GM23338 (cell line): ENCODE results near the gene ARSB. TPM values are rescaled to one million over a fixed set of nuclear protein-coding genes. Genes with fewer than 3 reads are reported as not detected.
A peak's percentile ranks its signal among the peaks of the same experiment; 100 is the strongest.
"Not testable (repeated sequence)": the region's sequence is repeated elsewhere in the genome, so short reads cannot be mapped to it uniquely, and the experiment has no call there.

Experiments used
- ATAC-seq: fragments of 200-7000 bp; cut with Tn5 transposase; 3 replicates; pipeline ENCODE4 v1.9.1; 2020
- DNase-seq: peaks from one replicate; pipeline ENCODE4 v3.0.0-alpha.2; 2015; ENCODE audit warnings: low spot score
- H2AFZ ChIP-seq: fragments of 200-600 bp; sonication (generic); 2 replicates; pipeline ENCODE4 v1.8.0; 2016; ENCODE audit warnings: antibody characterized with exemption, mild to moderate bottlenecking, moderate library complexity
- H3F3A ChIP-seq: fragments of 200-600 bp; sonication (generic); replicated peaks from 2 replicates; pipeline ENCODE4 v1.8.0; 2017; ENCODE audit warnings: antibody characterized with exemption, mixed run types, low read depth
- H3K27ac ChIP-seq: fragments of 200-600 bp; sonication (generic); 2 replicates; pipeline ENCODE4 v1.6.1; 2016; ENCODE audit warnings: low read depth
- H3K27me3 ChIP-seq: fragments of 200-600 bp; sonication (generic); 2 replicates; pipeline ENCODE4 v1.8.0; 2016; ENCODE audit warnings: mild to moderate bottlenecking, mixed run types, moderate library complexity; ENCODE audit not compliant: insufficient read depth
- H3K36me3 ChIP-seq: fragments of 200-600 bp; sonication (generic); 2 replicates; pipeline ENCODE4 v1.8.0; 2016; ENCODE audit warnings: mild to moderate bottlenecking; ENCODE audit not compliant: insufficient read depth
- H3K4me1 ChIP-seq: fragments of 200-600 bp; sonication (generic); 2 replicates; pipeline ENCODE4 v1.8.0; 2016; ENCODE audit warnings: mild to moderate bottlenecking, moderate library complexity; ENCODE audit not compliant: insufficient read depth
- H3K4me2 ChIP-seq: fragments of 200-600 bp; sonication (generic); 2 replicates; pipeline ENCODE4 v1.7.1; 2017; ENCODE audit warnings: mixed run types
- H3K4me3 ChIP-seq: fragments of 200-600 bp; sonication (generic); 2 replicates; pipeline ENCODE4 v1.6.1; 2016; ENCODE audit warnings: mixed run types
- H3K79me2 ChIP-seq: fragments of 200-600 bp; sonication (generic); replicated peaks from 2 replicates; pipeline ENCODE4 v1.8.0; 2017; ENCODE audit warnings: mild to moderate bottlenecking; ENCODE audit not compliant: insufficient read depth
- H3K9me2 ChIP-seq: fragments of 200-600 bp; sonication (generic); 2 replicates; pipeline ENCODE4 v1.8.0; 2017; ENCODE audit not compliant: insufficient read depth
- H4K20me1 ChIP-seq: fragments of 200-600 bp; sonication (generic); replicated peaks from 2 replicates; pipeline ENCODE4 v1.8.0; 2017; ENCODE audit warnings: mild to moderate bottlenecking; ENCODE audit not compliant: insufficient read depth
- H3K27ac Mint-ChIP-seq: 2 replicates; pipeline ENCODE4 v1.8.0; 2020; ENCODE audit warnings: inconsistent platforms, mild to moderate bottlenecking, moderate library complexity, mixed read lengths
- H3K27me3 Mint-ChIP-seq: 3 replicates; pipeline ENCODE4 v1.8.0; 2022; ENCODE audit warnings: low read depth, mild to moderate bottlenecking, moderate library complexity, mixed read lengths, inconsistent platforms; ENCODE audit not compliant: insufficient read depth, poor library complexity
- H3K36me3 Mint-ChIP-seq: 3 replicates; pipeline ENCODE4 v1.8.0; 2021; ENCODE audit warnings: low read depth, mild to moderate bottlenecking, inconsistent platforms, moderate library complexity, mixed read lengths
- H3K4me1 Mint-ChIP-seq: 3 replicates; pipeline ENCODE4 v1.8.0; 2020; ENCODE audit warnings: mild to moderate bottlenecking, inconsistent platforms, mixed read lengths
- H3K4me3 Mint-ChIP-seq: 3 replicates; pipeline ENCODE4 v1.8.0; 2021; ENCODE audit warnings: moderate library complexity, mild to moderate bottlenecking, inconsistent platforms, mixed read lengths
- H3K9me3 Mint-ChIP-seq: 3 replicates; pipeline ENCODE4 v1.8.0; 2020; ENCODE audit warnings: moderate library complexity, mild to moderate bottlenecking, inconsistent platforms, mixed read lengths
- CREB1 ChIP-seq: fragments of 250-450 bp; sonication (Bioruptor Pico); IDR thresholded peaks from 2 replicates; pipeline ENCODE4 v1.5.0; 2020; ENCODE audit warnings: low read depth, mild to moderate bottlenecking, moderate library complexity
- EZH2phosphoT487 ChIP-seq: fragments of 200-600 bp; sonication (generic); IDR thresholded peaks from one replicate; pipeline ENCODE4 v1.8.1; 2018; ENCODE audit warnings: antibody characterized with exemption; ENCODE audit not compliant: unreplicated experiment
- STAT1 ChIP-seq: IDR thresholded peaks from one replicate; pipeline ENCODE4 v1.6.1; 2016; ENCODE audit warnings: antibody characterized with exemption; ENCODE audit not compliant: unreplicated experiment
- ZNF114 ChIP-seq: fragments of 250-450 bp; sonication (Bioruptor Pico); IDR thresholded peaks from 2 replicates; pipeline ENCODE4 v1.5.0; 2020; ENCODE audit warnings: mild to moderate bottlenecking, moderate library complexity
- ZNF462 ChIP-seq: fragments of 250-450 bp; sonication (Bioruptor Pico); IDR thresholded peaks from 2 replicates; pipeline ENCODE4 v1.5.0; 2020; ENCODE audit warnings: mild to moderate bottlenecking, moderate library complexity
- polyA plus RNA-seq: library from polyadenylated mRNA; unstranded; fragments of >200 nt; fragmentation: Nextera tagmentation; extraction: Ambion mirVana; gene quantifications from 2 replicates; pipeline ENCODE4 v1.2.1, GENCODE V29; 2016
- total RNA-seq: library from RNA; depleted of rRNA; stranded (reverse); fragments of >200 nt; shearing (Covaris generic); gene quantifications from 2 replicates; pipeline ENCODE4 v1.2.3, GENCODE V29; 2014
- TF ChIP-seq, protein P1 (sequence below): IDR thresholded peaks from one replicate; pipeline ENCODE4 v1.6.1; 2018; ENCODE audit warnings: antibody characterized with exemption; ENCODE audit not compliant: unreplicated experiment

Gene ARSB
- total and polyA plus RNA-seq, 2 experiments from 2014 or later: 7.4 to 24.6 TPM

GRCh38 chr5:78879516-78879915 lies 105.6 kb downstream of the ARSB start:
- Histone ChIP-seq H3K27me3 (no peaks in the 10 kb centered on the region), H3F3A (no peaks in the 10 kb centered on the region), H3K27ac (no peak overlapping the region), H3K9me2 (no peaks in the 10 kb centered on the region), H3K4me1 (no peaks in the 10 kb centered on the region), H3K4me2 (no peak overlapping the region), H3K4me3 (no peak overlapping the region), H3K79me2 (no peaks in the 10 kb centered on the region), H3K36me3 (no peaks in the 10 kb centered on the region), H4K20me1 (no peaks in the 10 kb centered on the region; the same call in 1 of the 2 replicates), H2AFZ (no peak overlapping the region)
- no peaks in the 10 kb centered on the region for H3K4me1 Mint-ChIP-seq
- H3K27ac Mint-ChIP-seq: no peak overlapping the region
- ATAC-seq: no peak
- H3K9me3 Mint-ChIP-seq: no peaks in the 10 kb centered on the region
- no peaks in the 10 kb centered on the region for H3K27me3 Mint-ChIP-seq
- no peak for DNase-seq
- no peak for TF ChIP-seq STAT1
- no peak for TF ChIP-seq ZNF114
- TF ChIP-seq EZH2phosphoT487: no peak
- TF ChIP-seq, protein P1, sequence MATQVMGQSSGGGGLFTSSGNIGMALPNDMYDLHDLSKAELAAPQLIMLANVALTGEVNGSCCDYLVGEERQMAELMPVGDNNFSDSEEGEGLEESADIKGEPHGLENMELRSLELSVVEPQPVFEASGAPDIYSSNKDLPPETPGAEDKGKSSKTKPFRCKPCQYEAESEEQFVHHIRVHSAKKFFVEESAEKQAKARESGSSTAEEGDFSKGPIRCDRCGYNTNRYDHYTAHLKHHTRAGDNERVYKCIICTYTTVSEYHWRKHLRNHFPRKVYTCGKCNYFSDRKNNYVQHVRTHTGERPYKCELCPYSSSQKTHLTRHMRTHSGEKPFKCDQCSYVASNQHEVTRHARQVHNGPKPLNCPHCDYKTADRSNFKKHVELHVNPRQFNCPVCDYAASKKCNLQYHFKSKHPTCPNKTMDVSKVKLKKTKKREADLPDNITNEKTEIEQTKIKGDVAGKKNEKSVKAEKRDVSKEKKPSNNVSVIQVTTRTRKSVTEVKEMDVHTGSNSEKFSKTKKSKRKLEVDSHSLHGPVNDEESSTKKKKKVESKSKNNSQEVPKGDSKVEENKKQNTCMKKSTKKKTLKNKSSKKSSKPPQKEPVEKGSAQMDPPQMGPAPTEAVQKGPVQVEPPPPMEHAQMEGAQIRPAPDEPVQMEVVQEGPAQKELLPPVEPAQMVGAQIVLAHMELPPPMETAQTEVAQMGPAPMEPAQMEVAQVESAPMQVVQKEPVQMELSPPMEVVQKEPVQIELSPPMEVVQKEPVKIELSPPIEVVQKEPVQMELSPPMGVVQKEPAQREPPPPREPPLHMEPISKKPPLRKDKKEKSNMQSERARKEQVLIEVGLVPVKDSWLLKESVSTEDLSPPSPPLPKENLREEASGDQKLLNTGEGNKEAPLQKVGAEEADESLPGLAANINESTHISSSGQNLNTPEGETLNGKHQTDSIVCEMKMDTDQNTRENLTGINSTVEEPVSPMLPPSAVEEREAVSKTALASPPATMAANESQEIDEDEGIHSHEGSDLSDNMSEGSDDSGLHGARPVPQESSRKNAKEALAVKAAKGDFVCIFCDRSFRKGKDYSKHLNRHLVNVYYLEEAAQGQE: no peak
- no peak overlapping the region for H3K4me3 Mint-ChIP-seq
- H3K36me3 Mint-ChIP-seq: no peaks in the 10 kb centered on the region

- DNase-seq, H3K27ac Mint-ChIP-seq, H3K27ac ChIP-seq, H3K27me3 Mint-ChIP-seq, H3K4me1 ChIP-seq, H3K4me3 Mint-ChIP-seq, H3K27me3 ChIP-seq, H3F3A ChIP-seq, H3K79me2 ChIP-seq, ATAC-seq, H3K4me3 ChIP-seq, H3K9me2 ChIP-seq, H3K36me3 ChIP-seq, H3K4me2 ChIP-seq, H4K20me1 ChIP-seq, H3K4me1 Mint-ChIP-seq: not testable (repeated sequence)
- Mint-ChIP-seq H3K36me3 (peaks cover 16% of the 10 kb centered on the region), H3K9me3 (peaks cover 30% of the 10 kb centered on the region; the same call in 2 of the 3 replicates)
- H2AFZ ChIP-seq: peak overlapping the region; percentile 91
Observed at GRCh38 chr5:78866076-78866475, 119.0 kb downstream of the ARSB start.

- H3K27ac ChIP-seq: no peak overlapping the region
- no peak overlapping the region for H2AFZ ChIP-seq
- no peak overlapping the region for H3K4me3 ChIP-seq
- no peaks in the 10 kb centered on the region for H4K20me1 ChIP-seq
- no peaks in the 10 kb centered on the region for H3K4me1 ChIP-seq
- H3K4me1 Mint-ChIP-seq: no peaks in the 10 kb centered on the region
- no peak for ATAC-seq
- H3K4me2 ChIP-seq: no peak overlapping the region
- H3K4me3 Mint-ChIP-seq: no peak overlapping the region
- H3K79me2 ChIP-seq: no peaks in the 10 kb centered on the region
- peaks cover 28% of the 10 kb centered on the region for H3K36me3 Mint-ChIP-seq
- no peaks in the 10 kb centered on the region for H3K9me2 ChIP-seq
- H3K27me3 ChIP-seq: no peaks in the 10 kb centered on the region
- no peak for TF ChIP-seq ZNF462
- TF ChIP-seq CREB1 (CRISPR knock-in tag): no peak
- H3K27me3 Mint-ChIP-seq: no peaks in the 10 kb centered on the region
- H3K36me3 ChIP-seq: no peaks in the 10 kb centered on the region
- peaks cover 45% of the 10 kb centered on the region for H3K9me3 Mint-ChIP-seq
- no peak for DNase-seq
- no peaks in the 10 kb centered on the region for H3F3A ChIP-seq
- no peak overlapping the region for H3K27ac Mint-ChIP-seq
Observed at GRCh38 chr5:78858364-78858763, 126.7 kb downstream of the ARSB start.
